AG10803 (cell line): ENCODE measurements around the gene BACH2.
A peak's percentile ranks its signal among the peaks of the same experiment; 100 is the strongest.

Source experiments
- DNase-seq: peaks from one replicate; pipeline ENCODE4 v3.0.0; 2010; ENCODE audit warnings: low read depth
- H3K4me3 ChIP-seq: 2 replicates; pipeline ENCODE4 v1.5.1; 2011; ENCODE audit warnings: mild to moderate bottlenecking, low read length, control low read depth
- TF ChIP-seq, protein P1 (sequence below): conservative IDR thresholded peaks from 2 replicates; pipeline ENCODE4 v1.5.1; 2011; ENCODE audit warnings: mild to moderate bottlenecking, low read length, control low read depth, inconsistent platforms

BACH2 gene

DNA sequence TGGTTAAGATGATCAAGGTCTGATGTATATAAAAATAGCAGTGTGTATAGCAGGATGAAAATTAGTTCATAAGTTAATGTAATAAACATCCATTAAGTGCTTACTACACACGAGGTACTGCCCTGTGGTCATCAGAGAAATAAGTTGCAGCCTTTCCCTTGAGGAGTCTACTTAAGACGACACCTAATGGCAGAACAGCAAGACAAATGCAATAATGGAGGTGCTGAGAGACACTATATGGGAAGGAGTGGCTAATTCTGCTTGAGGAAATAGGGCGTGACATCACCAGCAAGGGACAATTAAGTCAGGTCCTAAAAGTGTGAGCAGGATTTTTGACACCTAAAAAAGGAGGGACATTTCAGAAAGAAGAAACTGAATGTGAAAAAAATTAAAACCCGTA is 75.2 kb downstream of the BACH2 start:
- H3K4me3 ChIP-seq: no peak overlapping the region
- TF ChIP-seq, protein P1, sequence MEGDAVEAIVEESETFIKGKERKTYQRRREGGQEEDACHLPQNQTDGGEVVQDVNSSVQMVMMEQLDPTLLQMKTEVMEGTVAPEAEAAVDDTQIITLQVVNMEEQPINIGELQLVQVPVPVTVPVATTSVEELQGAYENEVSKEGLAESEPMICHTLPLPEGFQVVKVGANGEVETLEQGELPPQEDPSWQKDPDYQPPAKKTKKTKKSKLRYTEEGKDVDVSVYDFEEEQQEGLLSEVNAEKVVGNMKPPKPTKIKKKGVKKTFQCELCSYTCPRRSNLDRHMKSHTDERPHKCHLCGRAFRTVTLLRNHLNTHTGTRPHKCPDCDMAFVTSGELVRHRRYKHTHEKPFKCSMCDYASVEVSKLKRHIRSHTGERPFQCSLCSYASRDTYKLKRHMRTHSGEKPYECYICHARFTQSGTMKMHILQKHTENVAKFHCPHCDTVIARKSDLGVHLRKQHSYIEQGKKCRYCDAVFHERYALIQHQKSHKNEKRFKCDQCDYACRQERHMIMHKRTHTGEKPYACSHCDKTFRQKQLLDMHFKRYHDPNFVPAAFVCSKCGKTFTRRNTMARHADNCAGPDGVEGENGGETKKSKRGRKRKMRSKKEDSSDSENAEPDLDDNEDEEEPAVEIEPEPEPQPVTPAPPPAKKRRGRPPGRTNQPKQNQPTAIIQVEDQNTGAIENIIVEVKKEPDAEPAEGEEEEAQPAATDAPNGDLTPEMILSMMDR: no peak
- no peak for DNase-seq

DNA sequence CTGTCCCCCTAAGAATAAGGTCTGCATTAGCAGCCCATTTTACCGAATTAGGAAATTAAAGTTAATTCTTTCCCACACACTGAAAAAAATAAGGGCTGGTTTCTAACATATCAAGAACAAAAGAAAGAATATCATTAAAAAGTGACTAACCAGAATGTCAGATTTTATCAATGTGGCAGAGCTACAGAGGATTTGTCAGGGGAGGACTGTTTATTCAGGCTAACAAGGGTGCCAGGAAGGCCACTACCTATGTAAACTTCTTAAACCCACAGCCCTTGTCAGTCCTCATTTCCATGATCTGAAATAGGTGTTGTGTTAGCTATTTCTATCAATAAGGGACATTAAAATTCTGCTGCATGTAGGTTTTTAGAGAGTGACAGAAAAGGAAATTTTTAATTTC is 76.4 kb downstream of the BACH2 start:
- TF ChIP-seq, protein P1: no peak
- no peak overlapping the region for H3K4me3 ChIP-seq

DNA sequence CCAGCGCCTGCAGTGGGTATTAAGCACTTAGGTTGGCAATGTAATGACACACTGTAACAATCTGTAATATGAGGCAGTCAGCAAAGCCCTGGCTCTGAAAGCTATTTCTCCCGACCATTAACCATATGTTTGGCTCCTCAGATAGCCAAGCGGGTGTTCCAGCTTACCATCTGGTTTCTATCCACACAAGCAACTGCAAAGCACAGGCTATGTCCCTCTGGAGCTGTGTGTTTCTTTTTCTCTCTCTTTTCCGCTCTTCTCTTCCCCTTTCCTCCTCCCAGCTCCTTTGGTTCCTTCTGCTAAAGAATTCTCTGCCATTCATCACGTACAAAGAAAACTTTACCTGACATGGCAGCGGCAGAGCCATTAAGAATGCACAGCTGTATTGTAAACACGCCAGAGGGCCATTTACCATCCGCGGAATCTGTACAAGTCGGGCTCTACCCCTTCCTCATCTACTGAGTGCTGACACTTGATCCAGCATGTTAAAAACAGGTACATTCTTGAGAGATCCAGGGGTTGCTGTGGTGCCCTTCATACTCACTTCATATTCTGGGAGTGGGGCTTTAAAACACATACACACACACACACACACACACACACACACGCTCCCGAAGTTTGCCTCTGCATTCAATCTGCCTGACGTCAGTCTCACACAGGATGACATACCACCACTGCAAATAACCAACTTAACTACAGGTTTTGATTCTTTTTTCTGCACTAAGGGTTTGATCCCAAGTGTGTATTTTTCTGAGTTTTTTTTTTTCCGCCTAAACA is 77.2 kb downstream of the BACH2 start:
- TF ChIP-seq, protein P1: no peak
- DNase-seq: peak; percentile 92
- peak overlapping the region; percentile 45 for H3K4me3 ChIP-seq

More for the DNA sequence above, 76.4 kb downstream of the BACH2 start:
- DNase-seq: no peak

DNA sequence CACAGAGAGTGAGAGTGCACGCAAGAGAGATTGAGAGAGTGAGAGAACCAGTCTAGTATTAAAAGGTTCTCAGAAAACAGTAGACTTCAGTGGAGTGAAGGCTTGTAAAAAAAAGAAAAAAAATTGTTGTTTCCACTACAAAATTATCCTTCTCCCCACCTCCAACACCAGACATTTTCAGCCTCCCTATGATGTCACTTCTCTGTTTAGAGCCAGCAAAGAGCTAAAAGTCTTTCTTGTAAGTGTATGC is 77.8 kb downstream of the BACH2 start:
- peak overlapping the region; percentile 45 for H3K4me3 ChIP-seq
- DNase-seq: no peak
- TF ChIP-seq, protein P1: no peak

DNA sequence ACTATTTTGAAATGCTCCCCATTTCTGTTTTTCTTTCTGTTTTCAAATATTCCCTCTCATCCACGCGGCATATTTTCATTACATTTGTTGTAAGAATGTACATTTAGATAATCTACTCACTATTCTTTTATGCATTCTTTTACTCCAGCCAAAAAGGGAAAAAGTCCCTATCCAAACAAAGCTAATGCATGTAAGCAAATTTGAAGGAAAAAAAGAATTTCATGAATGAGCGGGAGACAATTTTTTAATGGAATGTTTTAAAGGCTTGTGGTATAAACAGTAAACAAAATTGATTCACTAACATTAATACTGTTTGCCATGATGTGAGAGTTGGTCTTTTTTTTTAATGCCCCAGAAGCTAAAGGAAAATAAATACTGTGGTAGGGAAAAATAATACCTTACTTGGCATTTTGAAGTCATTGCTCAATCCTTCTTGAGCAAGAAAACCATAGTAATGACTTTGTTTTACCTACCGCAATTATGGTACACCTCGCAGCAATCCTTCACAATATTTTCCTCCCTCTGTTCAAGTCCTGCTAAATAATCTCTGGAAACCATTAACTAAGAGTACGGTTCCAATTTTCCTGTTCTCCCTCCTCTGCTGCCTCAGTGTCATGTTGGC is 79.0 kb downstream of the BACH2 start:
- no peak for DNase-seq
- TF ChIP-seq, protein P1: no peak
- H3K4me3 ChIP-seq: peak overlapping the region; percentile 3

DNA sequence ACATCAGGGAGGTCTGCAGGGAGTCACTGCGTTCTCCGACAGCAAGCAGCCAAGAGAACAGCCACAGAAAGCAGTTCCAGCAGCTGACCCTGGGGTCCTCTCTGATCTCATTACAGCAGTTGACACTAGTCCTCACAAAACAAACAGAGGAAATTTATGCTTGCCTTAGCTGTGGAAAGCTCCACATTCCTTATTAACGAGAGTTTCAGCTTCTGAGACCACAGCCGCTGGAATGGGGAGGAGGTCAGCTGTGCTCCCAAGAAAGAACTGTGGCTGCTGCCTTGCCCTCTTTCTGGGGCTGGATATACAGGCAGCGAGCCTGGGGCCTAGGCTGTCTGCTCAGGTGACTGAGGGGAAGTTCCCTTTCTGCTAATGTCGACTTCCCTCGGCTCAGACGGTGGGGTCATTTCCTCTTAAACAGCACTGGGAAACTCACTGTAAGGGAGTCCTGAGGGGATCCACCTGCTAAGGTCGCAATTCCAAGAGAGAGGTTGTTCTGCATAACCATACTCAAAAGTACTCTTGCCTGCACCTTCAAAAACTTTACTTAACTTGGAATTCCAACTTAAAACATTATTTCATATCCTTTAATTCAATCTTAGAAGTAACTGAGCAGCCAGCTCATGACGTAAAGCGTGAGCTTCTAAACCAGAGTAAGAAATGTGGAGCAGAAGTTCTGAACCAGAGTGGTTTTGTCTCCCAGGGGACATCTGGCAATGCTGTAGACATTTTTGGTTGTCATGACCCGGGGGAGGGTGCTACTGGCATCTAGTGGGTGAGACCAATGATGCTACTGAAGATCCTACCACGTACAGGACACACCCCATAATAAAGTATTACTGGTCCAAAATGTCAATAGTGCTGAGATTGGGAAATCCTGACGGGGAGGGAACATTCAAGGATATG is 80.3 kb downstream of the BACH2 start:
- no peak overlapping the region for H3K4me3 ChIP-seq
- DNase-seq: peak; percentile 12
- TF ChIP-seq, protein P1: no peak

DNA sequence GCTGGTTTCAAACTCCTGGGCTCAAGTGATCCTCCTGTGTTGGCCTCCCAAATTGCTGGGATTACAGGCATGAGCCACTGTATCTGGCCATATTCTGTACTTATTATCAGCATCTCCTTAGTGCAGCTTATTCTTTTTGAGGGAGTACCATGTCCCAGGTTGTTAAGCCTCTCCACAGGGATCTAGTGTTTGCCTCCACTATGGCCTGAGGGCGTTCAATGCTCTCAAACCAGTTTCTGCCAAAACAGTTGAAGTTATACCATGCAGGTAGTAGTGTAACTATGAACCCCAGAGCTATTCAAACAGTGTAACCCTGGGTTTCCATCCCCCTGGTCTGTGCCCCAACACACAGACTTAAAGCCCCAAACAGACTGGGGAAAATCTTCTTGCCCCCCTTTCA is 81.7 kb downstream of the BACH2 start:
- TF ChIP-seq, protein P1: no peak
- no peak overlapping the region for H3K4me3 ChIP-seq
- no peak for DNase-seq
